ENCODE results near the gene FADS6.

FADS6 gene

GRCh38 chr17:74854792-74855191, 38.6 kb downstream of the FADS6 start:
- no peak for TF ChIP-seq CTCF (IDR thresholded peaks at IDR 0.05; ENCODE audit: borderline replicate concordance, control extremely low read depth, extremely low read depth, insufficient read depth, missing control alignments)
- in situ Hi-C loops (cut with MboI; ENCODE audit: low sequenced_read_pairs, unreplicated experiment), result no loop called here
- no peak for DNase-seq (ENCODE audit: low spot score)

GRCh38 chr17:74853669-74854068, 39.8 kb downstream of the FADS6 start:
- no peak for TF ChIP-seq CTCF (IDR thresholded peaks at IDR 0.05; ENCODE audit: borderline replicate concordance, control extremely low read depth, extremely low read depth, insufficient read depth, missing control alignments)

GRCh38 chr17:74853048-74853397, 40.4 kb downstream of the FADS6 start:
- TF ChIP-seq CTCF (IDR thresholded peaks at IDR 0.05; ENCODE audit: borderline replicate concordance, control extremely low read depth, extremely low read depth, insufficient read depth, missing control alignments), result no peak
- in situ Hi-C loops (cut with MboI; ENCODE audit: low sequenced_read_pairs, unreplicated experiment), result no loop called here

More at GRCh38 chr17:74853669-74854068, 39.8 kb downstream of the FADS6 start:
- in situ Hi-C loops (cut with MboI; ENCODE audit: low sequenced_read_pairs, unreplicated experiment), result no loop called here
- DNase-seq (ENCODE audit: low spot score), result no peak

GRCh38 chr17:74852237-74853047, 41.0 kb downstream of the FADS6 start:
- in situ Hi-C loops (cut with MboI; ENCODE audit: low sequenced_read_pairs, unreplicated experiment), result no loop called here
- no peak for TF ChIP-seq CTCF (IDR thresholded peaks at IDR 0.05; ENCODE audit: borderline replicate concordance, control extremely low read depth, extremely low read depth, insufficient read depth, missing control alignments)
- DNase-seq (ENCODE audit: low spot score), result peak; percentile 90

More at GRCh38 chr17:74853048-74853397, 40.4 kb downstream of the FADS6 start:
- DNase-seq (ENCODE audit: low spot score), result no peak

- in situ Hi-C loops (cut with MboI; ENCODE audit: low sequenced_read_pairs, unreplicated experiment), result no loop called here
- DNase-seq (ENCODE audit: low spot score), result no peak
- no peak for TF ChIP-seq CTCF (IDR thresholded peaks at IDR 0.05; ENCODE audit: borderline replicate concordance, control extremely low read depth, extremely low read depth, insufficient read depth, missing control alignments)
Measured at GRCh38 chr17:74851612-74852236, 41.7 kb downstream of the FADS6 start.

GRCh38 chr17:74850914-74851313, 42.5 kb downstream of the FADS6 start:
- TF ChIP-seq CTCF (IDR thresholded peaks at IDR 0.05; ENCODE audit: borderline replicate concordance, control extremely low read depth, extremely low read depth, insufficient read depth, missing control alignments), result no peak
- no peak for DNase-seq (ENCODE audit: low spot score)
- in situ Hi-C loops (cut with MboI; ENCODE audit: low sequenced_read_pairs, unreplicated experiment), result no loop called here
